SU-DHL-6 (cell line): Measurements from ENCODE around the gene ST7.

Experiments used
- CTCF ChIP-seq: fragments of 200-600 bp; sonication (generic); IDR thresholded peaks from one replicate; pipeline ENCODE4 v1.5.1; 2017; ENCODE audit warnings: antibody characterized with exemption, mild to moderate bottlenecking, low read length, moderate library complexity; ENCODE audit not compliant: insufficient read depth, poor library complexity, severe bottlenecking
- EZH2phosphoT487 ChIP-seq: fragments of 200-600 bp; sonication (generic), shearing (Covaris generic); conservative IDR thresholded peaks from 2 replicates; pipeline ENCODE4 v1.6.1; 2018; ENCODE audit warnings: mild to moderate bottlenecking, antibody characterized with exemption, low read length, moderate library complexity, mixed read lengths

- TF ChIP-seq CTCF (no peak), EZH2phosphoT487 (no peak)
Observed at GRCh38 chr7:117216010-117216409, 262.7 kb downstream of the ST7 start.
